ENCODE results near the gene WWP2. TPM values are rescaled to one million over a fixed set of nuclear protein-coding genes. Genes with fewer than 3 reads are reported as not detected.
"Not testable (repeated sequence)": the region's sequence is repeated elsewhere in the genome, so short reads cannot be mapped to it uniquely, and the experiment has no call there.

Gene WWP2
- polyA plus RNA-seq, 3 donors from 2014 or later: 19.0 to 67.9 (median 29.3) TPM

DNA sequence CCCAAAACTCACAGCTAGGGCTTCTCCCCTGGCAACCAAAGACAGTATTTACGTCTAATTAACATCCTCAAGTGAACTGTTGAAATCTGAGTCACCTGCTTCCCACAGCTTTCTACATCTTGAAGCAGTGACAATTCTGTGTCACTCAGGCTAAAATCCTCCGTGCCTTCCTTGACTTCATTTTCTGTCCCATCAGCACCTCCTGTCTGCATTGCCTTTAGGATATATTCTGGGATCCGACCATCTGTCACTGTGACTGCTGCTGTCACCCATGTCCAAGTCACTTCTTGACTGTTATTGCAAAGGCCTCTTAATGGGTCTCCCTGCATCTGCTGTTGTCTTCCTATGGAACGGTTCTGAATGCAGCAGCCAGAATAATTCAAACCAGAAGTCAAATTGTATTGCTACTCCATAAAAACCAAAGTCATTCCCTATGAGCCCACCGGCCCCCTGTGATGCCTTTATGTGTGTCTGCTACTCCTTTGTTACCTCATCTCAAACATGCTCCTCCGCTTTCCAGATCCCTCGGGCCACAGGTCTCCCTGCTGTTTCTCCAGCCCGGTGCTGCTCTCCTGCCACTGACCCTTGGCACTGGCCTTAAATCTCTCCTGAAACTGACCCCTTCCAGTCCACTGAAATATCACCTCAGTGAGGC lies 56.9 kb downstream of the WWP2 start:
- DNase-seq: no peak
- H3K27me3 Mint-ChIP-seq (ENCODE audit: low read depth in 3 of 3): peaks cover 0 to 2% (median 0%) of the 10 kb centered on the region in 3 donors
- no peak overlapping the region for H3K4me3 Mint-ChIP-seq
- peak overlapping the region in 1 of 6 donors; percentile 4 for H3K27ac Mint-ChIP-seq
- peaks cover 12 to 24% (median 12%) of the 10 kb centered on the region in 3 donors for H3K36me3 Mint-ChIP-seq
- H3K4me1 Mint-ChIP-seq: peaks cover 9 to 10% of the 10 kb centered on the region in 2 donors
- no peaks in the 10 kb centered on the region for H3K9me3 Mint-ChIP-seq

DNA sequence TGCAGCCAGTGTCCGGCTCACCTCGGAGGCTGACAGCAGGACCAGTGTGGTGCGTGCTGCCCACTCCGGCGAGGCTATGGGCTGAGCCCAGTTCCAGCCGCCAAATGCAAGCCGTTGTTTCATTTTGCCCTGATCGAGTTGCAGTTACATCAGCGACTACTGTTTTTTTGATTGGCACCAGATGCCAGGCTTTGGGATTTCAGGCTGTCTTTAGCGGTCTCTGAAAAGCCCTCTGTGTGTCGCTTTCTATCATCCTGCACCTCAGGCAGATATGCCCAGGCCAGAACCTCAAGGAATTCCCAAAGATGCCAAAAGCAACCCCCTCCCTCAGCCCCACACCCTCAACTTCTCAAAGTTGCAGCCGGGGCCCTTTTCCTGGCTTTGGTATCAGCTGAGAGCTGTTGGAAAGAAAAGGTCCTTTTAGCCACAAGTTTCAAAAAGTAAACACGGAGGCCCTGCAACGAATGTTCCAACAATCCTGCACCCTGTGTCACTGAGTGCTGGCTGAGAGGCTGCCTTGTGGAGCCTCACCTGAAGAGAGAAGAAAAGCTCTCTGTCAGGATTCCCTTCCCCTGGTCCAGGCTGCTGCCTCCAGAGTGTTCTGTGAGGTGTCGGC lies 58.9 kb downstream of the WWP2 start:
- no peak for DNase-seq
- H3K4me1 Mint-ChIP-seq: peaks cover 11 to 13% of the 10 kb centered on the region in 2 donors

DNA sequence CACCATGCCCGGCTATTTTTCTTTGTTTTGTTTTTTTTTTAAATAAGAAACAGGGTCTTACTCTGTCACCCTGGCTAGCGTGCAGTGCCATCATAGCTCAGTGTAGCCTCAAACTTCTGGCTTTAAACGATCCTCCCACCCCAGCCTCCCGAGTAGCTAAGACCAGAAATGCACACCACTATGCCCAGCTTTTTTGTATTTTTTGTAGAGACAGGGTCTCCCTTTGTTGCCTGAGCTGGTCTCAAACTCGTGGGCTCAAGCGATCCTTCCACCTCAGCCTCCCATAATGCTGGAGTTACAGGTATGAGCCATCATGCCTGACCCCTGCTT lies 59.7 kb downstream of the WWP2 start:
- peaks cover 11 to 13% of the 10 kb centered on the region in 2 donors for H3K4me1 Mint-ChIP-seq
- H3K36me3 Mint-ChIP-seq: peaks cover 12 to 23% (median 12%) of the 10 kb centered on the region in 3 donors
- H3K4me3 Mint-ChIP-seq: no peak overlapping the region
- peaks cover 0 to 4% (median 0%) of the 10 kb centered on the region in 3 donors for H3K27me3 Mint-ChIP-seq (ENCODE audit: low read depth in 3 of 3)
- peak overlapping the region in 1 of 6 donors; percentile 68 for H3K27ac Mint-ChIP-seq
- no peak for DNase-seq
- H3K9me3 Mint-ChIP-seq: no peaks in the 10 kb centered on the region

More for the DNA sequence above, 58.9 kb downstream of the WWP2 start:
- Mint-ChIP-seq H3K36me3 (peaks cover 12 to 24% (median 12%) of the 10 kb centered on the region in 3 donors), H3K9me3 (no peaks in the 10 kb centered on the region), H3K27ac (peak overlapping the region in 1 of 6 donors; percentile 34), H3K27me3 (ENCODE audit: low read depth in 3 of 3) (peaks cover 0 to 4% (median 0%) of the 10 kb centered on the region in 3 donors), H3K4me3 (no peak overlapping the region)

DNA sequence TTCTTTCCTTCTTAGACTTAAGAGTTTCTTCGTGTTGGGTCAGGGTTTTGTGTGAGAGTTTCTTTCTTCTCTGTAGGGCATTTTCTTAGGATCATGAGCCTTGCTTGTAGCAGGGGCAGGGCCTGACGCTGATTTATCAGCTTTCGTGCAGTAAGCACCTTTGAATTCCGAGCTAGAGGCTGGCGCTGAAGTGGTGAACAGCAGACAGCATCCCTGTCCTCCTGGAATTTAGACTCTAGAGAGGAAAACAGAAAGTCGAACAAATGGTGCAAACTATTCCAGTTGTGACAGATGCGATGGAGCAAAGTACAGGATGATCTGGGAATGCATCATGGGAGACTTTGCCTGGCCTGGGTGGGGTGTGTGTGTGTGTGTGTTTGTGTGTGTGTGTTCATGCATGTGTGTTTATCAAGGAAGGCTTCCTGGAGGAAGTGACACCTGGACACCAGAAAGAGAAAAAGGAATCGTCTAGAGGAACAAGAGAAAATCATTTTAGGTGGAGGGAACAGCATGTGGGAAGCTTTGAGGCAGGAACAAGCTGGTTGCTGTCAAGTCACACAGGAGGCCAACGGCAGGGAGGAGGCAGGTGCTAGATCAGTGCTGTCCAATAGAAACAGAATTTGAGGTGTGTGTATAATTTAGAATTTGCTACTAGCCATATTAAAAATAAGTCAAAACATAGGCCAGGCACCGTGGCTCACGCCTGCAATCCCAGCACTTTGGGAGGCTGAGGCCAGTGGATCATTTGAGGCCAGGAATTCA lies 60.2 kb downstream of the WWP2 start:
- peaks cover 0 to 4% (median 0%) of the 10 kb centered on the region in 3 donors for H3K27me3 Mint-ChIP-seq (ENCODE audit: low read depth in 3 of 3)
- peaks cover 12 to 19% (median 12%) of the 10 kb centered on the region in 3 donors for H3K36me3 Mint-ChIP-seq
- no peak overlapping the region for H3K4me3 Mint-ChIP-seq
- H3K27ac Mint-ChIP-seq: peak overlapping the region in 5 of 6 donors; percentile 17 to 68 (median 23)
- DNase-seq: no peak
- H3K4me1 Mint-ChIP-seq: peaks cover 11 to 13% of the 10 kb centered on the region in 2 donors
- H3K9me3 Mint-ChIP-seq: no peaks in the 10 kb centered on the region

DNA sequence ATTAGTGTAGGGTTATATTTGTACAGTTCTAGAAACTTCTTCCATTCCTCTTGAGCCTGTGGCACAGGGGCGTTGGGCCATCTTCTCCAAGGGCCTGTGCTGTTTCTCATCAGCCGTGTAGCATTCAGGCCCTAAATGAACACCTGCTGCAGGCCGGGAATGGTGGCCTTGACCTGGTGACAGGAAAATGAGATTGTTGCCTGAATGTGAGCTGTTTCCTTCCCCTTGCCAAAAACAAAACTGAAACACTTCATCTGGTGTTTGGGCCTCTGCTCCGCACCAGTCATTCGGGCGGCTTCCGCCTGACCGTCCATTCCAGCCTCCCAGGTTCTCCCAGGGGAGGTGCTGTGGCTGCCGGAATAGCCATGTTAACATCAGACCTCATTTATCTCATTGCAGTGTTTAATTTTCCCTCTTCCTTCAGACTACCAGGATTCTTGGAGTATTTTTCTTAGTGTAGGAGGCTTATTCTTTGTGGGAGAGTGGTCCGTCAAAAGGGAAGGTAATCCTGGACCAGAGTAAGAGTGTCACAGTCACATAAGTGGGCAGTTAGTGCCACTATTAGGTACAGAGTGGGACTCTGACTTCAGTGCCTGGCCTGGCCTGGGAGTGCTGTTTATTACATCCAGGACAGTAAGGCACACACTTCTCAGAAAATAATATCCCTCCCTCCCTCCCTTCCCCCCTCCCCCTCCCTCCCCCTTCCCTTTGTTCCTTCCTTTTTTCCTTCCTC lies 61.9 kb downstream of the WWP2 start:
- peaks cover 0 to 5% (median 2%) of the 10 kb centered on the region in 3 donors for H3K27me3 Mint-ChIP-seq (ENCODE audit: low read depth in 3 of 3)
- peak overlapping the region in 4 of 5 donors; percentile 15 to 70 (median 38) for H3K4me3 Mint-ChIP-seq
- DNase-seq: no peak
- peaks cover 8 to 9% (median 9%) of the 10 kb centered on the region in 3 donors for H3K36me3 Mint-ChIP-seq
- H3K9me3 Mint-ChIP-seq: no peaks in the 10 kb centered on the region
- peaks cover 13% of the 10 kb centered on the region in 2 donors for H3K4me1 Mint-ChIP-seq
- peak overlapping the region; percentile 2 to 87 (median 50) for H3K27ac Mint-ChIP-seq

DNA sequence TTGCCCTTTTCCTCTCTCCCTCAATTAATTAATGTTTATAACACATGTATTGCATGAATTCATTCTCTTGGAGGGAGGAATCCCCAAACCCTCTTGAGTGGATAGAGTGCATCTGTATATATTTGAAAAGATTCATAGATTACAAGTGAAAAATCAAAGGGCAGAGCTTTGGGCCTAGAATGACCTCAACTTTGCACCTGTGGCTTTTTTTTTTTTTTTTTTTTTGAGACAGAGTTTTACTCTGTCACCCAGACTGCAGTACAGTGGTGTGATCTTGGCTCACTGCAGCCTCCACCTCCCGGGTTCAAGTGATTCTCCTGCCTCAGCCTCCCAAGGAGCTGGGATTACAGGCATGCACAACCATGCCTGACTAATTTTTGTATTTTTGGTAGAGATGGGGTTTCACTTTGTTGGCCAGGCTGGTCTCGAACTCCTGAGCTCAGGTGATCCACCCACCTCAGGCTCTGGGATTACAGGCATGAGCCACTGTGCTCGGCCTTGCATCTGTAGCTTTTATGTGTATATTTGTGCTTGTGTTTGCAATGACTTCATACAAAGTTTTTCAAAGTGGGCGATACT lies 62.5 kb downstream of the WWP2 start:
- H3K27ac Mint-ChIP-seq: not testable (repeated sequence)

GRCh38 chr16:69827524-69827923 lies 65.4 kb downstream of the WWP2 start:
- no peaks in the 10 kb centered on the region for H3K9me3 Mint-ChIP-seq
- H3K27me3 Mint-ChIP-seq (ENCODE audit: low read depth in 3 of 3): peaks cover 0 to 5% (median 2%) of the 10 kb centered on the region in 3 donors
- H3K4me3 Mint-ChIP-seq: no peak overlapping the region
- H3K27ac Mint-ChIP-seq: no peak overlapping the region
- peaks cover 7 to 17% of the 10 kb centered on the region in 2 donors for H3K4me1 Mint-ChIP-seq
- no peak for DNase-seq
- peaks cover 7 to 12% (median 12%) of the 10 kb centered on the region in 3 donors for H3K36me3 Mint-ChIP-seq

More for the DNA sequence above, 62.5 kb downstream of the WWP2 start:
- H3K4me3 Mint-ChIP-seq; H3K27me3 Mint-ChIP-seq (ENCODE audit: low read depth in 3 of 3); DNase-seq; H3K9me3 Mint-ChIP-seq: not testable (repeated sequence)
- Mint-ChIP-seq H3K36me3 (peaks cover 7 to 11% (median 10%) of the 10 kb centered on the region in 3 donors), H3K4me1 (peaks cover 13 to 20% of the 10 kb centered on the region in 2 donors)

DNA sequence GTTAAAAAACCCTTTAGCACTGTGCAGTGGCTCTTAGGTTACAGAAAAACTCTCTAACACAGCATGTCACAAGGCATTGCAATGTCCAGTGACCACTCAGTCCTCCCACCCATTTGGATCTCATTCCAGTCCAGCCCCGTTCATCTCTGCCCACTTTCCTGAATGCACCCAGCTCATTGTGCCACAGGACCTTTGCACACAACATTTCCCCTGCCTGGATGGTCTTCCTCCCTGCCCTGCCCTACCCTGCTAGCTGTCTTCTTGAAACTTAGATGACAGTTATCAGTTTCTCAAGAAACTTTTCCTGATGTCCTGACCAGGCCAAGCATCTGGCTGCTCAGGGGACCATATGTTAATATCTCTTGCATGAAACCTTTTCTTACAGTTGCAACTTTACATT lies 67.2 kb downstream of the WWP2 start:
- Mint-ChIP-seq H3K4me3 (no peak overlapping the region), H3K36me3 (peaks cover 11 to 12% (median 12%) of the 10 kb centered on the region in 3 donors), H3K27ac (peak overlapping the region in 4 of 6 donors; percentile 13 to 44 (median 41)), H3K27me3 (ENCODE audit: low read depth in 3 of 3) (peaks cover 0 to 2% (median 1%) of the 10 kb centered on the region in 3 donors), H3K9me3 (no peaks in the 10 kb centered on the region), H3K4me1 (peaks cover 8 to 22% of the 10 kb centered on the region in 2 donors)
- DNase-seq: no peak

DNA sequence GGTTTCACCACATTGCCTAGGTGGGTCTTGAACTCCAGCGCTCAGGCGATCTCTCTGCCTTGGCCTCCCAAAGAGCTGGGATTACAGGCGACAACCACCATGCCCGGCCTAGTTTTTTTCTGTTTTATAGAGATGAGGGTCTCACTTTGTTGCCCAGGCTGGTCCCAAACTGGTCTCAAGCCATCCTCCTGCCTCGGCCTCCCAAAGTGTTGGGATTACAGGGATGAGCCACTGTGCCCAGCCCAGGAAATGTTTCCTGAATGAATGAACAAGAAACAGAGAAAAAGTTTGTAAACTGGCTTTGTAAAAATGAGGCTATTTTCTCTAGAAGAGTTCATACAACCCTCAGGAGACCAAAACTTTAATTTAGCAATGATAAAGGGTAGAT lies 68.0 kb downstream of the WWP2 start:
- Mint-ChIP-seq H3K27ac (no peak overlapping the region), H3K4me1 (peaks cover 10 to 23% of the 10 kb centered on the region in 2 donors), H3K4me3 (no peak overlapping the region), H3K27me3 (ENCODE audit: low read depth in 3 of 3) (peaks cover 0 to 2% (median 1%) of the 10 kb centered on the region in 3 donors), H3K36me3 (peaks cover 11 to 12% (median 12%) of the 10 kb centered on the region in 3 donors), H3K9me3 (no peaks in the 10 kb centered on the region)
- DNase-seq: no peak

DNA sequence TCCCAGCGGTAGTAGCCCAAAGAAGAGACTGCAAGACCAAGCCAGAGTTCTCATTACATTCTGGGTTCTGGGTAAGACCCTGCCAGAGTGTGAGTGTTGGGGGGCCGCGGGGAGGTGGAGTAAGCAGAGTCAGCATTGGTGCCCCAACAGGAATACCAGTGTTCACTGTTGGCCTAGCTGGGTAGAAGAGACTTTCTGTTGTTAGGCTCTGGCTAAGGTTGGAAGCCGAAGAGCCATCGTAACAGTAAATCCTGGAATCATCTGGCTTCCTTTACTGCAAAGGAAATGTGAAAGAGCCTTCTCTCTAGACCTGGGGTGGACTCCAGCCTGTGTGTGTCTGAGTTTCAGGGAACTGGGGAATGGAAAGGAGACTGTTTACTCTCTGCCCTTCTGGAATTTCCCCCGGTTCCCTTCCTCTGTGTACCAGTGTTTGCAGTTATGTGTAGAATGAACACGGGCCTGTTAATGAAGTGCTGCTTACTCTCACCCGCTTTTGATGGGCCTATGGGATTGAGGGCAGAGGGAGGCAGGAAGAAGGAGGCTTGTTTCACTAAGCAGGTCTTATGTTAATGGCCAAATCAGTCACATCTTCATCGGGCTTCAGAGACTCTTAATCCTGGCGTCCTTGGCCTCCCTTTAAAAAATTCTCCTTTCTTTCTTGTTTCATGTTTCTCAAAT lies 68.5 kb downstream of the WWP2 start:
- H3K4me1 Mint-ChIP-seq: peaks cover 10 to 23% of the 10 kb centered on the region in 2 donors
- peaks cover 11 to 12% (median 12%) of the 10 kb centered on the region in 3 donors for H3K36me3 Mint-ChIP-seq
- H3K27me3 Mint-ChIP-seq (ENCODE audit: low read depth in 3 of 3): peaks cover 0 to 2% (median 1%) of the 10 kb centered on the region in 3 donors
- H3K9me3 Mint-ChIP-seq: no peaks in the 10 kb centered on the region
- no peak overlapping the region for H3K4me3 Mint-ChIP-seq
- DNase-seq: no peak
- H3K27ac Mint-ChIP-seq: no peak overlapping the region

GRCh38 chr16:69831212-69832123 lies 69.3 kb downstream of the WWP2 start:
- peak overlapping the region in 1 of 6 donors; percentile 62 for H3K27ac Mint-ChIP-seq
- H3K9me3 Mint-ChIP-seq: no peaks in the 10 kb centered on the region
- DNase-seq: no peak
- peaks cover 11 to 23% of the 10 kb centered on the region in 2 donors for H3K4me1 Mint-ChIP-seq
- peaks cover 11 to 12% (median 12%) of the 10 kb centered on the region in 3 donors for H3K36me3 Mint-ChIP-seq
- no peak overlapping the region for H3K4me3 Mint-ChIP-seq
- H3K27me3 Mint-ChIP-seq (ENCODE audit: low read depth in 3 of 3): peaks cover 0 to 2% (median 1%) of the 10 kb centered on the region in 3 donors
